DMS 273 (cell line): ENCODE measurements around the gene PEPD.

Source experiments
- DNase-seq: peaks from one replicate; lab custom pipeline; 2025; ENCODE audit not compliant: unreplicated experiment; lab: John Stamatoyannopoulos, UW

PEPD gene

DNA sequence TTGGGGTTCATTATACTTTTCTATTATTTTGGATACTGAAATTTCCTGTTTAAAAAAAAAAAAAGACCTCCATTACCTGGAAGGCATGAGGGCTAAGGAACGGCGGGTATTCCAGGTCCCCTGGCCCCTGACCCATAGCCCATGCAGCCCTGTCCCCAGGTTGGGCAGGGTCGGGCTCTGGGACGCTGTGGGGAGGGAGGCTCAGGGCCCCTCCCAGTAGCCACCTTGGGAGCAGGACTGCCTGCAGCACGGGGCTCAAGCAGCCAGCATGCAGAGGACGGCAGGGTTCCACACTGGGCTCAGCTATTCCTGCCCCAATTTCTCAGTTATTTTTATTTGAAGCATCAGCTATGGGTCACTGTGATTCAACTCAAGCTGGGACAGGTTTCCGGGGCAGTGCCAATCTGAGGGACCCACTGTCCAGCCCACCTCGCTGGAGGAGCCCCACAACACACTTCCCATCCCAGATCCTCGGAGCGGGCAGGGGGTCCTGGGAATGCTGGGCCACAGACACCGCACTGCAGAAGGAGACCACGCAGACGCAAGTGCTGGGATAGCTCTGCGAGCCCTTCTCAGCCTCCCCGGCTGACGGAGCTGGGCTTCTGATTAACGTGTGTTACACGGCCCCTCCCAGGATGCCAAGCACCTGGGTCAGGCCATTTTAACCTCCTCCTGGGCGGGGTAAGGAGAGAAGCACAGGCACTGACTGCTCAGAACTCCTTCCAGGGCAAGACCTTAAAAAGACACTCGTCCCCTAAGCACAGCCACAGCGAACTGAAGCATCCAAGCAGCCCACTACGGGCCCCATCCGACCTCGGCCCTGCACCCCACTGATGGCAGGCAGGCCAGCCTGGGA lies 60.1 kb downstream of the PEPD start:
- no peak for DNase-seq

DNA sequence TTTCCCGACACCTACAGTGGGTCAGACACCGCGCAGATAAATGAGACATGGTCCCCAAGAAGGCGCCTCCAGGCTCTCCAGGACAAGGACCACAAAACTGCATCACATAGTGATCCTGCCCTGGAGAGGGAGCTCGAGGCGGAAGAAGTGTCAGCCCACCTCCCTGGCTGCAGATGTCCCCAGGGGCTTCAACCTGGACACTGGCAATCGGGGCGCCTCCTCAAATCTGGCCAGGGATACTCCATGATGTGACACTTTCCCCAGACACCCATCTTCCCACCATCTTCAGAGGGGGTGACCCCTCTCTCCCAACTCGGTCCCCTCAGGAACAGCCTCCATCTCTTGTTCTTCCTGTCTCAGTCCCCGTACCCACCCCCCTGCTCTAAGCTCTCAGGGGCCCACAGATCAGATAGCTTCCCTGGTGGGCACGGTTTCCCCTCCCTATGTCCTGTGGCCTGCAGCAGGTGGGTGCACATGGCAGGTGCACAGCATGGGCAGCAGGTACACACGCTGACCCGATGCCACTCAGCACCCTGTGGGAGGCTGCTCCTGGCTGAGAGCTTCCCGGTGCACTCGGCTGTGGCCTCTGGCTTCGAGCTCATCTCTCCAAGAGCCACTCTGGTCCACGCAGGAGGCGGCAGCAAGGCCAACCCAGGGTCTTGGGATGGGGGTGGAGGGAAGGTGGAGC lies 61.2 kb downstream of the PEPD start:
- no peak for DNase-seq

DNA sequence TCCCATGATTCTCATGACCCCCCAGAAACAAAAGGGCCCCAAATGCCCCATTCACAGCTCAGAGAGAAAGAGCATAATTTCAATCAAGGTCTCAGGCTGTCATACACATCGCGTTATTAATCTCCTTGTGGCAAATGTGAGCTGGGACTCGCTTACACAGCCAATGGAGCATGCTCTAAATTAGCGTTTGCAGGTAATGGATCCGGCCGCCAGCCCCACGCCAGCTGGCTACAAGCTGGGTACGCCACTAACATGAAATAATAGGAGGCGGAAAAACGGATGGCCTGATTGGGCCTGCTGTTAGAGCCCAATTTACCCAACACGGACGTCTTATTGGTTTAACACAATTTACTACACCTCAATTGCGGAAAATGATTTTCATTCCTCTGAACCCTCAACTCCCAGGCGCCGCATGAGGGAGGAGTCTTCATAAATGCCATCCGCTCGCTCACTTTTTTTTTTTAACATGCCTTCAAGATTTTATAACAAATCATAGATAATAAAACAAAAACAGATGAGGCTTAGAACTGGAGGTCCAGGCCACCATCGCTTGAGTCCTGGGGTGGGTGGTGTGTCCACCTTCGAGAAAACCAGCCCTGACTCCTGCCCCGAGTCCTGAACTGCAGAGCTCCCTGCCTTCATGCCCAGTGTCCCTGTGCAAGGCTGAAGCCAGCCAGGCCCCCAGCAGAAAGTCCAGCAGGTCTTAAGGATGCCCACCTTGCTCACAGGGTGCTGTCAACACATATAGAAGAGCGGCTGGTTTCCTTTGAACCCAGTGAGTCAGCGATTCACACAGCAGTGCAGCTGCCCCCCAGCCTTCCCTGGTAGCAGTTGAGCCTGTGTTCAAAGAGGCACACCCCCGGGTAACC lies 62.1 kb downstream of the PEPD start:
- DNase-seq, result no peak

DNA sequence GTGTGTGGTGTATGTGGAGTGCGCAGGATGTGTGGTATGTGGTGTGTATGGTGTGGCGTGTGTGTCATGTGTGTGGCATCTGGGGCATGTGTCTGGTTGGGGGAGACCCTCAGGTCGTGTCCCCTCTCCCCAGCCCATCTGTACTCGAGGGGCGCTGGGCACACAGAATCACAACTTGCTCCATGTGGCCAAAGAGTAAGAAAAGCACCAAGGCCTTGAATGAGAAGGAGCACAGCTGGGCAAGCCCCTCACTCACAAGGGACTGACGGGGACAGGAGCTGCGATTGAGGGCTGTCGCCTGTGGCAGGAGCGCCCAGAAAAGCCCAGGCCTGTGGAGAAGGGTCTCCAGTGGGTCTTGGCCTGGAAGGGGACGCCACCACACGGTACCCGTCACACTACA lies 62.8 kb downstream of the PEPD start:
- no peak for DNase-seq

DNA sequence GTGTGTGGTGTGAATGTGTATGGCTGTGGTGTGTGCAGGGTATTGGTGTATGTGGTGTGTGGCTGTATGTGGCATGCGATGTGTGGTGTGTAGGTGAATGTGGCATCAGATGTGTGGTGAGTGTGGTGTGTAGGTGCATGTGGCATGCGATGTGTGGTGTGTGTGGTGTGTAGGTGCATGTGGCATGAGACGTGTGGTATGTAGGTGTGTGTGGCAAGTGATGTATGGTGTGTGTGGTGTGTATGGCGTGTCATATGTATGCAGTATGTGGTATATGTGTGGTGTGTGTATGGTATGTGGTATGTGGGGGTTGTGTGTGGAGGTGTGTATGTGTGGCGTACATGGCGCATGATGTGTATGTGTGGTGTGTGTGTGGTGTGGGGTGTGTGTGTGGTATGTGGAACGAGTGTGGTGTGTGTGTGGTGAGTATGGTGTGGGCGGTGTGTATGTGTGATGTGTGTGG lies 63.4 kb downstream of the PEPD start:
- DNase-seq, result no peak

DNA sequence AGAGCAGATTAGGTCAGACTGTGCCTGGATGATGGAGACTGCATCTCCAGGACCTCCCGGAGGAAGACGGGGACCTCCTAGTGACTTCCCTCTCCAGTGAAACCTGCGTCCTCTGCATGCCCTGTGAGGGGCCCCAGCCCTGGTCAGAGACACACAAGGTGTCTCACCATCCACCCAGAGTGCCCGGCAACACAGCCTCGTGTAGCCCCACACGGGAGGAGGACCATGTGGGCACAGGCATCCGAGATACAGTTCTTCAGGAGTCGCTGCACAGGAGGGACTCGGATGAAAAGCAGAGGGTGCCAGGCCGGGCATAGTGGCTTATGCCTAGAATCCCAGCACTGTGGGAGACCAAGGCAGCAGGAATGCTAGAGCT lies 64.8 kb downstream of the PEPD start:
- no peak for DNase-seq

DNA sequence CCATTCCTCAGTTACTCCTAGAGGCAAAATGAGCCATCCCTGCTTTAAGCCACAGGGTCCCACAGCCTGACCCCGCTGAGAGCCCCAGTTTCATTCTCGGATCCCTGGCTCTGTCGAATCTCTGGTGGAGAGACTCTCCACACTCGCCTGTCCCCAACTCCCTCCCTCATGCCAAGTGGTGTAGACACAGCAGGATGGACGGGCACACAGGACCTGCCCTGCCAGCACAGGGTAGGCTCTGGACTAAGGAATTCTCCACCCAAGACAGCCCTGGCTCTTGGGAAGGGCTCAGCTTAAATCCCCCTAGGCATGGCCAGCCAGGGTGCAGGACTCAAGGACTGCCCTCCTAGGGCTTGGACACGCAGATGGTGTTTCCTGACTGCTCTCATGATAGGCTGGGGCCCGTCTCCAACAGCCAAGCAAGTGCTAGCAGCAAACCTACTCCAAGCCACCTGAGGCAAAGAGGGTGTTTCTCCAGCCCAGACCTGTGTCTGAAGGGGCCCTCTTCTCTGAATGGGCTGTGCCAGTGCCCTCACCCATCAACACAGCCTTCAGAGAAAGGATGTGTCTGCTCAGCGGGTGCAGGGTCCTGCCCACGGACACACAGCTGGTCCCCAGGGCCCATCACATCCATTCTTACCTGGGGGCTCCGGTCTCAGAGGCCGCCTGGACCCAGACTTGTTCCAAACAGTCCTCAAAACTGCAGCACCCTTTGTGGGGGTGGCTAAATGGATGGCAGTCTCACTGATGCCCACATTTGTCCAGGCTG lies 65.3 kb downstream of the PEPD start:
- no peak for DNase-seq

DNA sequence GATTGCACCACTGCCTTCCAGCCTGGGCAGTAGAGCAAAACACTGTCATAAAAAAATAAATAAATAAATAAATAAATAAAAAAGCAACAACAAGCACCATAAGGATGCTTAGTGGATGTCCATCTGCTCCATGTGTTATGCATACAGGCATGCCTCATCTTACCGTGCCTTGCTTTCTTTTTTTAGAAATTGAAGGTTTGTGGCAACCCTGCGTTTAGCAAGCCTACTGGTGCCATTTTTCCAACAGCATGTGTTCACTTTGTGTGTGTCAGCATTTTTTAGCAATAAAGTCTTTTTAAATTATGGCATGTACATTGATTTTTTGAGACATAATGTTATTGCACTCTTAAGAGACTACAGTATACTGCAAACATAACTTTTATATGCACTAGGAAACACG lies 68.3 kb downstream of the PEPD start:
- no peak for DNase-seq

DNA sequence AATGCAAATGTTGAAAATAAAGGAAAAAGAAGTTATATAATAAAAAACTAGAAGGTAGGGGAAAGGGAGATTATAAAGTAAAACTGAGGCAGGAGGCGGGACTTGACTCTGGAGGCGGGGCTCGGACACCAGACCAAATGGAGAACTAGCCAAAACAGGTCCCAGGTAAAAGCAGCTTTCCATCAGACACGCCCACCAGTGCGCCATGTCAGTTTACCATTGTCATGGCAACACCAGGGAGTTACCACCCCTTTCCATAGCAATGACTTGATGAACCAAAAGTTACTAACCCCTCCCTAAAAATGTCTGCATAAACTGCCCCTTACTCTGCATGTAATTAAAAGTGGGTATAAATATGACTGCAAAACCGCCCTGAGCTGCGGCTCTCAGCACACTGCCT lies 70.9 kb downstream of the PEPD start:
- DNase-seq, result no peak

DNA sequence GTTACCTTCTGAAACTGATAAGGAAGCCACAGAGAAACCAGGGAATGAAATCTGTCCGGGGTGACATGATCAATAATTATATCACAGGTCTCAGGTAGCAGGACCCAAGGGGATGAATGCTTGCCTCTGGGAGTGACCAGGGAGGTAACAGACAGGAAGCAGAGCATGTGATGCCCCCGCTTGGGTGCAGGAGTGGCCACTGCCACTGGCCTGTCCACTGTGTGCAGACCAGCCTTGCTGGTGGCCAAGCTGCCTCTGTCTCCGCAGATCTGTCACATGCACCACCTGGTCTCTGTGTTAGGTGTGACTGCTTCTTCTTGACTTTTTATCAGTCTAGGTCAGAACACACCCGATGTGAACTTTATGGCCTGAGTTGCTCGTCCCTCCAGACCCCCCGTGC lies 71.8 kb downstream of the PEPD start:
- DNase-seq, result no peak

DNA sequence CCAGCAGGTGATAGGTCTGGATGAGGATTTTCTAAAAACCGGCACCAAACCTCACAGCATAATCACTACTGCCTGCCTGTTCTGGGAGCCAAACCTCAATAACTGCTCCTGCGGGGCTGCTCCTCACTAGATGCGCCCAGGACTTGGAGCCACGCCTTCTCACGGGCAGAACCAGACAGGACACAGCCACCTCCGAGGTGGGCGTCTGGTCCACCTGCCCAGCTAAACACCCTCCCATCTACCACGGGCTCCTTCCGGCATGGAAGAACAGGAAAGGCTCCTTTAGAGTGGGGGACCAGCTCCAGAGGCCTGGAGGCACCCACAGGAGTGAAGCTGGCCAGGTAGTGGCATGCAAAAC lies 73.5 kb downstream of the PEPD start:
- no peak for DNase-seq

DNA sequence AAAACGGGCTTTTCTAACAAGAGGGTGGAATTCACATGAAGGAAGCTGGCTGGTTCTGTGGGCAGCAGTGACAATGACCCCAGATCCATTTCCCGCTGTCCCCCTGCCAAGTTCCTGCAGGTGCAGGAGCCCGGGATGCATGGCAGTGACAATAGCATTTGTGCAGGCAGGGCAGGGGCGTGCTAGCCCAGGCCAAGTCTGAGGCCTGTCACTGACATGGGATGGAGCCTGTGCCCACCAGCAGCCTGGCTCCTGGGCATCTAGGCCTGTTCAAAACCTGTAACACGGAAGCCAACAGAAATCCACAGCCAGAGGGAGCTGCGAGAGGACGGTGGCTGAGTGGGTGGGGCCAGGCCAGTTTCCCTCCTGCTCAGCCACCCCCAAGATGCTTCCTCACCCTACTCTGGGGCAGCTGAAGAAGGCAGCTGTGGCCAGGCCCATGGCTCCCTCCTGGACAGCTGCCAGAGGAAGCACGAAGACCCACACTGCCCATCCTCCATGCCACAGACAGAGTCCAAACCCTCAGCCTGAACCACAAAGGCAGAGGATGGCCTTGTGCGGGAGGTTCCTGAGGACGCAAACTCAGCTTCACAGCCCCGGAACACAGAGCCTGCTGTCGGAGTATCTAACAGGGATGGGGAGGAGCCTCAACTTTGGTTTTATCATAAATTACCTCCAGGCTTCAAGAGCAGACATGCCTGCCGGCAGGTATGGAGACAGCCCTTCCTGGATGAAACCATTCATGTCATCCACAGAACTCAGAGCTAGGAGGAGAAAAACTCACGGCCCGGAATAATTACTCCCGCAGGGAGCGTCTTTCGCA lies 74.0 kb downstream of the PEPD start:
- no peak for DNase-seq

DNA sequence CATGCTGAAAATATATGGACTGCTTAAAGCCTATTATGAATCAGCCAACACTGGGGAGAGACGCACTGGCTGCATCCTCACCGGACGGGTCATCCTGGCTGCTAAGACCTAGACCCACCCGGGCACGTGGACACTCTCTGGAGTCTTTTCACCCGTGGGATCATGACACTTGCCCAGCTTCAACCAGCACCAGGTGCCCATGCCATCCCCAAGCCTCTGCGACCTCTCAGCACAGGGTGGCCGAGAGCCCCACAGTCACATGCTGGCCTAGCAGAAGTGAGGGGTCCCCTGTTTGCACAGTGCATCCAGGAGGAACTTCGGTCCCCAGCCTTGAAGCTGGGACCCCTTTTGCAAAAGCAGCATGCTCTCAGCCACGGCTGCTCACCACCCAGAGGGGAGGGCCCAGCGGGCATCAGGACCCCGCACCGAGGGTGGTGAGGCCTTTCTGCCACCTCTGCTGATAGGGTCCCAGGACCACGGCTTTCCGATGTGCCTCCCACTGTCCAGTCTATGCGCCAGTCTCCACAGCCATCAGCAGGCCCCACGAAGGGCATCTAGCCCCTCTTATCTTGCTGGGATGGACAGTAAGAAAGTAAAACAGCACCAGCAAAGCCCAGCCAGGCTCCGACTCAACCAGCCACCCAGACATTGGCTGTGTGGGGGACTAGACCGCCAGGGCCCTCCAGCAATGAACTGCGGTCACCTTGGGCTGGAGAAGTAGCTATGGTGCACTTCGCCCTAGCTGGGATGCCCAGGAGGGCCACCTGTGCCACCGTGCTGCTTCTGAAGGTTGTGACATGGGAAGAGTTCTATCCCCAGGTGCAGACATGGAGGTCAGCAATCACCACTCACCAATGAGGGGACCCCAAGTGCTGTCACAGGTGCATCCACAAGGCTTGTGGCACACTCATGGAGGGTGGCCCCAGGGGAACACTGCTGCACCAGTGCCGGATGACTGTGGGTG lies 75.0 kb downstream of the PEPD start:
- DNase-seq, result no peak

DNA sequence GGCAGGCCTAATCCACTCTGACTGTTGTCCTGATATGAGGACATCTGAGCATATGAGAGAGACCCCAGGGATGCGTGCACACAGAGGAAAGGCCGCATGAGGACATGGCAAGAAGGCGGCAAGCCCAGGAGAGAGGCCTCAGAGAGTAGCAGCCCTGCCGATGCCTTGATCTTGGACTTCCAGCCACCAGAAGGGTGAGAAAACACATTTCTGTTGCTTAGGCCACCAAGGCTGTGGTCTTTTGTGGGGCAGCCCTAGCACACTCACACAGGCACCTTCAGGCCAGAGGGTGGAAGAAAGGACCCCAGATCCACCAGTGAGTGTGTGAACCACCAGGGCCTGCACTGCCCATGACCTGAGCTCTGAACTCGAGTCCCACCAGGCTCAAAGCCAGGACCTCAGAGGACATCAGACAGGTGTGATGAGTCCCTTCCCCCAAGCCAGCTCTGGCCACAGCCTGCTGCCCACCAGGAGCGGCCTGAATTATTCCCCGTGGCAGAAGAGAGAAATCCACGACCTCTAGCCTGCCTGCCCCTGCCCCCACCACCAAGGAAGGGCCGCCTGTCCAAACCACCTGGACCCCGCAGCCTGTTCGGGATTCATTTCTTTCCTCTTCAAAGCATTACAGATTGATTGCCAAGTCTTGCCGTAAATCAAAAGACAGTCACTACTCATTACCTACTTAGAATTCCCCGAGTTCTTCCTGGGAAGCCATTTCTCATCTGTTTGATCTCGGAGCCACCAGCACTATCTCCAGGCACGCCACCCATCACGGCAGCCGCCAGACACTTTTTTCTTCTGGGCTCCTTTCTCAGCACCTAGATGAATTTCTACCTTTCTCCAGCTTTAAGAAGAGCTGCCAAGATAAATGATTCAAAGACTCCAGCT lies 75.9 kb downstream of the PEPD start:
- DNase-seq, result no peak

DNA sequence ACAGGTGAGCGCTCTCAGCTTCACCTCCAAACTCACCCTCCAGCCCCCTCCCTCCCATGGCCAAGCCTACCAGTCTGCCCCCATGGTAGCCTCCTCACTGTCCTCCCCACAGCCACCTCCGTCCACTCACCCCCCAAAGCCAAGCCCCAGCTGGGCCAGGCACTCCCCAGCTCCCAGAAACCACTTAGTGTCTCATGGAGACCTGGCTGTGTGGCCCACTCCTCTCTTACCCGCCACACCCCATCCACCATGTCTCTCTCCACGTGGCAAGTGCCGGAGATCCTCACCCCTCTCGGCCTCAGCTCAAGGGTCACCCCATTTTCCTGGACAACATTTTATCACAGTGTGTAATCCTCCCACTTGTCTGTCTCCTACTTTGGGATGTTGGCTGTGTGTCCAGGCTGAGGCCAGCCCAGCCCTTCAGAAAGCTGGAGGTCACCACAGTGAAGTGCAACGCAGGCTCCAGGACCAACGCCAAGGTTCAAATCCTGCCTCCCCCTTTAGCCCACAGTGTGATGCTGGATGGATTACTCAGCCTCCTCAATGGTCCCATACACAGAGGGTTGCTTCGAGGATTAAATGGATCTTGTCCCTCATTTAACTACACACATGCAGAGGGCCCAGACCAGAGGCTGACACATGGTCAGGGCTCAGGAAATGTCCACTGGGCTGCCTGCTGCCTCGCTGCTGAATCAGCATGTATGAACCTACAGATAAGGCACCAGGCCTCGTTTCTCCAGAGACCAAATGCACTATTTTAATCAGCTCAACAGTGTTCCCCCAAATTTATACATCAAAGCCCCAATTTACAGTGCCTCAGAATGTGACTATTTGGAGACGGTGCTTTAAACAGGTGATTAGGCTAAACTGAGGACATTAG lies 76.8 kb downstream of the PEPD start:
- no peak for DNase-seq

DNA sequence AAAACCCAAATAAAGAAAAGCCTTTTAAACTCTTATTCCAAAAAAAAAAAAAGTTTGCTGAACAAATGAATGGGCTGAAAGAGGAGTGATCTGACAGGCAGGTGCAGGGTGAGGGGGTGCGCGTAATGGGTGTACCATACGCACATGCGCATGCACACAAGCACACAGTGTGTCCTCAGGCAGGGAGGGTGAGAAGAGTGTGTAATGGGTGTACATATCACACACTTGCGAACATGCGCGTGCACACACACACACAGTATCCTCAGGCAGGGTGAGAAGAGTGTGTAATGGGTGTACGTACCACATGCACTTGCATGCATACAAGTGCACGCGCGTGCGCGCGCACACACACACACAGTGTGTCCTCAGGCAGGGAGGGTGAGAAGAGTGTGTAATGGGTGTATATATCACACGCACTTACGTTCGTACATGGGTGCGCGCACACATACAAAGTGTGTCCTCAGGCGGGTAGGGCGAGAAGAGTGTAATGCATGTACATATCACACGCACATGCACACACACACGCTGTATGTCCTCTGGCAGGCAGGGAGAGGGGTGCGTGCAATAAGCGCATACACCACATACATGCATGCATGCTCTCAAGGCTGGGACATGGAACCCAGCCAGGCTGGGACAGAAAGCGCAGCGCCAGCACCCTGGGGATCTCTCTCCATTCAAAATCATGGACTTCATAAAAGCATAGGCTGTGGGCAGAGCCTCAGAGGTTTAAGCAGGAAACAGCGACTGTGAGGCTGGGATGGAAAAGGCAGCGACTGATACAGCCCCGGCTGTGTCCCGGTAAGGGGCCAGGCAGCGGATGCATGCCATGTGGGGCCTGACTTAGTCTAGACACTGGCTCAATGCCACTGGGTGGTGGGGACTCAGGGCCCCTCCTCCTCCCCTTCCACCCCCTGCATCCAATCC lies 77.7 kb downstream of the PEPD start:
- DNase-seq, result no peak
